Stomach (tissue), 4 donors: ENCODE data around the gene HSFX3.

Experiments
- EP300 ChIP-seq: sonication (generic); formaldehyde crosslinking; IDR thresholded peaks from one replicate; pipeline ENCODE4 v1.6.1; 2017; ENCODE audit warnings: antibody characterized with exemption
- POLR2A ChIP-seq, 4 donors: fragments of 450-650 bp; IDR thresholded peaks; one replicate each; pipeline ENCODE4 v1.6.1; 2016; ENCODE audit warnings: antibody characterized with exemption in 4 of 4, control low read depth in 2 of 4, mild to moderate bottlenecking in 1 of 4, moderate library complexity in 1 of 4
- POLR2AphosphoS5 ChIP-seq, 3 donors: sonication (generic); formaldehyde crosslinking; IDR thresholded peaks; one replicate each; pipeline ENCODE4 v1.6.1; 2016; ENCODE audit warnings: antibody characterized with exemption in 3 of 3
- TF ChIP-seq, protein P1 (sequence below), 7 experiments: fragments of 450-650 bp in 4 of 7; fragments of 200-600 bp in 3 of 7; sonication (generic) in 3 of 7; IDR thresholded peaks; one replicate each; pipeline ENCODE4 v1.5.1; 2016 to 2019; ENCODE audit warnings: antibody characterized with exemption in 7 of 7, control low read depth in 2 of 7, mild to moderate bottlenecking in 1 of 7

DNA sequence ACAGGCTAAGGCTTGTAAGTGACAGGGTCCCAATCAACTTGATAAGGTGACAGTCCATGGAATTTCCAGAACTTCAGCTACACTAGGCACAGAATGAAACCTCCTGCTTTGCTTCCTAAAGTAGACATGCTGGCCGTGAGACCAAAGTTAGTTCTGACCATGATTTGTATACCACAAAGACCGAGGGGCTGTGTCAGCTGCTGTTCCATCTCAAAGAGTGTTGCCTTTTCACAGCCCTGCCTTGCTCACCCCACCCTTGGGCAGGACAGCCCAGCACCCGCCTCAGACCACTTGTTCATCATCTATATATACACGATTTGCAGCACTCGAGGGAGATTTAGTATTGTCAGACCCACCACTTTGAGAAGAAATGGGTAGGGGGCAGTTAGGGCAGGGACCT lies 50.0 kb downstream of the HSFX3 start:
- TF ChIP-seq, protein P1, sequence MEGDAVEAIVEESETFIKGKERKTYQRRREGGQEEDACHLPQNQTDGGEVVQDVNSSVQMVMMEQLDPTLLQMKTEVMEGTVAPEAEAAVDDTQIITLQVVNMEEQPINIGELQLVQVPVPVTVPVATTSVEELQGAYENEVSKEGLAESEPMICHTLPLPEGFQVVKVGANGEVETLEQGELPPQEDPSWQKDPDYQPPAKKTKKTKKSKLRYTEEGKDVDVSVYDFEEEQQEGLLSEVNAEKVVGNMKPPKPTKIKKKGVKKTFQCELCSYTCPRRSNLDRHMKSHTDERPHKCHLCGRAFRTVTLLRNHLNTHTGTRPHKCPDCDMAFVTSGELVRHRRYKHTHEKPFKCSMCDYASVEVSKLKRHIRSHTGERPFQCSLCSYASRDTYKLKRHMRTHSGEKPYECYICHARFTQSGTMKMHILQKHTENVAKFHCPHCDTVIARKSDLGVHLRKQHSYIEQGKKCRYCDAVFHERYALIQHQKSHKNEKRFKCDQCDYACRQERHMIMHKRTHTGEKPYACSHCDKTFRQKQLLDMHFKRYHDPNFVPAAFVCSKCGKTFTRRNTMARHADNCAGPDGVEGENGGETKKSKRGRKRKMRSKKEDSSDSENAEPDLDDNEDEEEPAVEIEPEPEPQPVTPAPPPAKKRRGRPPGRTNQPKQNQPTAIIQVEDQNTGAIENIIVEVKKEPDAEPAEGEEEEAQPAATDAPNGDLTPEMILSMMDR (IDR thresholded peaks at IDR 0.05): no peak
- TF ChIP-seq POLR2A (IDR thresholded peaks at IDR 0.05) (no peak), POLR2AphosphoS5 (IDR thresholded peaks at IDR 0.05) (no peak), EP300 (no peak)
